H9 (cell line): ENCODE measurements around the gene NAPA. TPM values are rescaled to one million over a fixed set of nuclear protein-coding genes. Genes with fewer than 3 reads are reported as not detected.

Experiments
- DNase-seq: peaks from one replicate; pipeline ENCODE4 v3.0.0-alpha.2; 2017
- H2AFZ ChIP-seq: one replicate; pipeline ENCODE4 v1.6.1; 2013; ENCODE audit warnings: mild to moderate bottlenecking, low read length, control low read depth, moderate library complexity
- H2AK5ac ChIP-seq: 2 replicates; pipeline ENCODE4 v1.6.1; 2013; ENCODE audit warnings: low read length, control low read depth, mixed read lengths; ENCODE audit not compliant: insufficient read length
- H2BK120ac ChIP-seq: one replicate; pipeline ENCODE4 v1.6.1; 2013; ENCODE audit warnings: low read depth, mild to moderate bottlenecking, low read length, control low read depth, inconsistent platforms; ENCODE audit not compliant: poor library complexity, severe bottlenecking
- H2BK12ac ChIP-seq: 2 replicates; pipeline ENCODE4 v1.6.1; 2013; ENCODE audit warnings: low read length, control low read depth, mixed read lengths, low read depth; ENCODE audit not compliant: insufficient read length
- H2BK15ac ChIP-seq: 2 replicates; pipeline ENCODE4 v1.6.1; 2013; ENCODE audit warnings: low read depth, low read length, control low read depth
- H2BK20ac ChIP-seq: one replicate; pipeline ENCODE4 v1.6.1; 2013; ENCODE audit warnings: low read depth, mild to moderate bottlenecking, low read length, control low read depth, inconsistent platforms; ENCODE audit not compliant: poor library complexity, severe bottlenecking
- H2BK5ac ChIP-seq: 2 replicates; pipeline ENCODE4 v1.6.1; 2013; ENCODE audit warnings: low read length, control low read depth, mixed read lengths; ENCODE audit not compliant: insufficient read length
- H3K14ac ChIP-seq: 2 replicates; pipeline ENCODE4 v1.6.1; 2013; ENCODE audit warnings: low read length, control low read depth; ENCODE audit not compliant: insufficient read depth
- H3K18ac ChIP-seq: 2 replicates; pipeline ENCODE4 v1.6.1; 2013; ENCODE audit warnings: low read depth, mild to moderate bottlenecking, mixed read lengths, low read length, control low read depth; ENCODE audit not compliant: insufficient read length
- H3K23ac ChIP-seq: 2 replicates; pipeline ENCODE4 v1.6.1; 2013; ENCODE audit warnings: low read length, control low read depth, mixed read lengths, low read depth; ENCODE audit not compliant: insufficient read length
- H3K23me2 ChIP-seq: 2 replicates; pipeline ENCODE4 v1.6.1; 2013; ENCODE audit warnings: low read depth, mild to moderate bottlenecking, mixed read lengths, low read length, control low read depth; ENCODE audit not compliant: insufficient read length, poor library complexity, severe bottlenecking
- H3K27ac ChIP-seq: 2 replicates; pipeline ENCODE4 v1.5.1; 2013; ENCODE audit warnings: low read length, control low read depth, mixed read lengths, low read depth; ENCODE audit not compliant: insufficient read length
- H3K27me3 ChIP-seq: 2 replicates; pipeline ENCODE4 v1.6.1; 2013; ENCODE audit warnings: low read length, control low read depth, inconsistent platforms; ENCODE audit not compliant: insufficient read depth
- H3K4ac ChIP-seq: 2 replicates; pipeline ENCODE4 v1.6.1; 2013; ENCODE audit warnings: low read depth, mild to moderate bottlenecking, control low read depth, inconsistent platforms, low read length, moderate library complexity
- H3K4me1 ChIP-seq: 2 replicates; pipeline ENCODE4 v1.6.1; 2013; ENCODE audit warnings: low read length, control low read depth, inconsistent platforms; ENCODE audit not compliant: insufficient read depth
- H3K4me2 ChIP-seq: 2 replicates; pipeline ENCODE4 v1.6.1; 2013; ENCODE audit warnings: low read length, control low read depth, mixed read lengths; ENCODE audit not compliant: insufficient read length, insufficient read depth
- H3K56ac ChIP-seq: 2 replicates; pipeline ENCODE4 v1.6.1; 2013; ENCODE audit warnings: low read depth, mild to moderate bottlenecking, mixed read lengths, low read length, control low read depth; ENCODE audit not compliant: insufficient read length
- H3K79me1 ChIP-seq: 2 replicates; pipeline ENCODE4 v1.6.1; 2013; ENCODE audit warnings: low read depth, mild to moderate bottlenecking, moderate library complexity, low read length, control low read depth, inconsistent platforms; ENCODE audit not compliant: insufficient read depth, poor library complexity, severe bottlenecking
- H3K79me2 ChIP-seq: 2 replicates; pipeline ENCODE4 v1.6.1; 2013; ENCODE audit warnings: low read length, control low read depth, inconsistent platforms; ENCODE audit not compliant: insufficient read depth
- H3K9ac ChIP-seq: 2 replicates; pipeline ENCODE4 v1.6.1; 2013; ENCODE audit warnings: low read length, control low read depth, mixed read lengths; ENCODE audit not compliant: insufficient read length; ENCODE audit errors: extremely low read depth
- H3K9me3 ChIP-seq: one replicate; pipeline ENCODE4 v1.6.1; 2013; ENCODE audit warnings: low read depth, low read length, inconsistent platforms; ENCODE audit not compliant: control insufficient read depth
- H3T11ph ChIP-seq: one replicate; pipeline ENCODE4 v1.6.1; 2013; ENCODE audit warnings: mild to moderate bottlenecking, low read length, control low read depth, inconsistent platforms
- H4K20me1 ChIP-seq: one replicate; pipeline ENCODE4 v1.6.1; 2013; ENCODE audit not compliant: control insufficient read depth, insufficient read length, insufficient read depth
- H4K5ac ChIP-seq: 2 replicates; pipeline ENCODE4 v1.6.1; 2013; ENCODE audit warnings: low read depth, mild to moderate bottlenecking, mixed read lengths, low read length, control low read depth; ENCODE audit not compliant: insufficient read length
- H4K8ac ChIP-seq: replicated peaks from 2 replicates; pipeline ENCODE4 v1.6.1; 2013; ENCODE audit warnings: low read length, control low read depth, mixed read lengths, low read depth; ENCODE audit not compliant: insufficient read length
- H4K91ac ChIP-seq: 2 replicates; pipeline ENCODE4 v1.6.1; 2013; ENCODE audit warnings: low read depth, mild to moderate bottlenecking, moderate library complexity, mixed read lengths, low read length, control low read depth; ENCODE audit not compliant: insufficient read length
- H3K27ac Mint-ChIP-seq, 3 experiments: 2 replicates in 2 of 3; 3 replicates in 1 of 3; pipeline ENCODE4 v1.8.0; 2020 to 2021; ENCODE audit warnings: mixed read lengths in 3 of 3, mild to moderate bottlenecking in 1 of 3, moderate library complexity in 1 of 3
- H3K27me3 Mint-ChIP-seq: 2 replicates; pipeline ENCODE4 v1.8.0; 2021; ENCODE audit warnings: low read depth, mild to moderate bottlenecking, moderate library complexity, mixed read lengths
- H3K36me3 Mint-ChIP-seq, 3 experiments: 2 replicates in 2 of 3; 3 replicates in 1 of 3; pipeline ENCODE4 v1.8.0; 2020 to 2021; ENCODE audit warnings: low read depth in 3 of 3, mixed read lengths in 3 of 3; ENCODE audit not compliant: insufficient read depth in 1 of 3
- H3K4me1 Mint-ChIP-seq, 2 experiments: 2 replicates each; pipeline ENCODE4 v1.8.0; 2020; ENCODE audit warnings: mixed read lengths in 2 of 2
- H3K4me3 Mint-ChIP-seq, 2 experiments: 2 replicates in 1 of 2; 3 replicates in 1 of 2; pipeline ENCODE4 v1.8.0; 2020 to 2021; ENCODE audit warnings: mild to moderate bottlenecking in 2 of 2, mixed read lengths in 2 of 2, moderate library complexity in 1 of 2
- H3K9me3 Mint-ChIP-seq, 2 experiments: 2 replicates in 1 of 2; 3 replicates in 1 of 2; pipeline ENCODE4 v1.8.0; 2020; ENCODE audit warnings: mild to moderate bottlenecking in 2 of 2, mixed read lengths in 2 of 2, moderate library complexity in 1 of 2
- CTCF ChIP-seq: fragments of 200-600 bp; sonication (generic); conservative IDR thresholded peaks from 3 replicates; pipeline ENCODE4 v1.8.0; 2021; ENCODE audit warnings: antibody characterized with exemption, mild to moderate bottlenecking
- WGBS: extraction: QIAGEN DNeasy Blood & Tissue Kit; methylation state at CpG from one replicate; pipeline ENCODE4 v1.1.7; 2013; ENCODE audit warnings: missing lambda C conversion rate, low lambda C conversion rate, mixed read lengths; ENCODE audit not compliant: insufficient read length; ENCODE audit errors: extremely low coverage; 5-methylcytosine and 5-hydroxymethylcytosine counted together
- total RNA-seq: library from RNA; stranded (reverse); gene quantifications from 2 replicates; pipeline ENCODE4 v1.2.1, GENCODE V29; 2021

The NAPA gene
- total RNA-seq, 1 experiment from 2014 or later = 62.8 TPM

GRCh38 chr19:47511128-47511517 is 3.7 kb downstream of the NAPA start:
- H3K4ac ChIP-seq = no peak overlapping the region
- Mint-ChIP-seq H3K27ac (no peak overlapping the region), H3K9me3 (no peaks in the 10 kb centered on the region), H3K4me3 (no peak overlapping the region), H3K27me3 (no peaks in the 10 kb centered on the region), H3K36me3 (peaks cover 0 to 4% (median 0%) of the 10 kb centered on the region in 3 experiments; a peak in 1 of 7 replicates), H3K4me1 (peaks cover 23 to 37% of the 10 kb centered on the region in 2 experiments)
- no peak overlapping the region for H2AK5ac ChIP-seq
- no peaks in the 10 kb centered on the region for H4K20me1 ChIP-seq
- H3K27me3 ChIP-seq = no peaks in the 10 kb centered on the region
- H3K9ac ChIP-seq = no peak overlapping the region
- no peak overlapping the region for H4K8ac ChIP-seq
- H2BK20ac ChIP-seq = no peak overlapping the region
- H3K23ac ChIP-seq = no peak overlapping the region
- H2BK15ac ChIP-seq = no peak overlapping the region
- H3T11ph ChIP-seq = no peak overlapping the region
- no peak overlapping the region for H2BK12ac ChIP-seq
- no peaks in the 10 kb centered on the region for H3K4me1 ChIP-seq
- no peaks in the 10 kb centered on the region for H3K9me3 ChIP-seq
- no CpG with 5 or more reads among the region's 6 CpGs for WGBS
- no peak overlapping the region for H2BK120ac ChIP-seq
- peaks cover 10% of the 10 kb centered on the region; the same call in 1 of the 2 replicates for H3K79me2 ChIP-seq
- no peak overlapping the region for H3K56ac ChIP-seq
- peaks cover 14% of the 10 kb centered on the region for H3K79me1 ChIP-seq
- H2AFZ ChIP-seq = no peak overlapping the region
- no peak overlapping the region for H4K5ac ChIP-seq
- H4K91ac ChIP-seq = no peak overlapping the region
- H3K27ac ChIP-seq = no peak overlapping the region
- no peak overlapping the region for H3K4me2 ChIP-seq
- no peak overlapping the region; the same call in 1 of the 2 replicates for H3K14ac ChIP-seq
- no peak for DNase-seq
- TF ChIP-seq CTCF = no peak
- no peak overlapping the region for H3K18ac ChIP-seq
- H2BK5ac ChIP-seq = no peak overlapping the region
- peaks cover 7% of the 10 kb centered on the region for H3K23me2 ChIP-seq
